Trophoblast cell (in vitro differentiated cells and primary cell): ENCODE results near the gene KLF16.

Source experiments
- DNase-seq, 2 donors: peaks; one replicate each; pipeline ENCODE4 v3.0.0-alpha.2; 2016
- H2AFZ ChIP-seq: 2 replicates; pipeline ENCODE4 v1.6.1; 2013; ENCODE audit warnings: low read length, moderate library complexity, mild to moderate bottlenecking; ENCODE audit not compliant: insufficient read depth, poor library complexity
- H2AK5ac ChIP-seq: 2 replicates; pipeline ENCODE4 v1.6.1; 2013; ENCODE audit warnings: mild to moderate bottlenecking, low read length
- H2BK120ac ChIP-seq: 2 replicates; pipeline ENCODE4 v1.6.1; 2013; ENCODE audit warnings: low read length, mild to moderate bottlenecking, moderate library complexity; ENCODE audit not compliant: insufficient read depth, poor library complexity
- H2BK12ac ChIP-seq: 2 replicates; pipeline ENCODE4 v1.6.1; 2013; ENCODE audit warnings: mild to moderate bottlenecking, low read length, moderate library complexity
- H2BK5ac ChIP-seq: 2 replicates; pipeline ENCODE4 v1.6.1; 2013; ENCODE audit warnings: low read length, low read depth, moderate library complexity, mild to moderate bottlenecking; ENCODE audit not compliant: poor library complexity
- H3K14ac ChIP-seq: 2 replicates; pipeline ENCODE4 v1.6.1; 2013; ENCODE audit warnings: mild to moderate bottlenecking, low read length
- H3K18ac ChIP-seq: 2 replicates; pipeline ENCODE4 v1.6.1; 2013; ENCODE audit warnings: mild to moderate bottlenecking, low read length
- H3K23ac ChIP-seq: 2 replicates; pipeline ENCODE4 v1.6.1; 2013; ENCODE audit warnings: low read length
- H3K27ac ChIP-seq: 2 replicates; pipeline ENCODE4 v1.5.1; 2013; ENCODE audit warnings: low read depth, mild to moderate bottlenecking, inconsistent platforms, low read length, moderate library complexity
- H3K27me3 ChIP-seq: 2 replicates; pipeline ENCODE4 v1.6.1; 2013; ENCODE audit warnings: inconsistent platforms, mild to moderate bottlenecking, low read length, moderate library complexity; ENCODE audit not compliant: insufficient read depth
- H3K36me3 ChIP-seq, 2 experiments: 1 replicate in 1 of 2; 2 replicates in 1 of 2; pipeline ENCODE4 v1.6.1; 2013; ENCODE audit warnings: low read length in 2 of 2, mild to moderate bottlenecking in 2 of 2, moderate library complexity in 1 of 2; ENCODE audit not compliant: insufficient read depth in 2 of 2, control insufficient read depth in 1 of 2
- H3K4ac ChIP-seq: 2 replicates; pipeline ENCODE4 v1.6.1; 2013; ENCODE audit warnings: low read depth, mild to moderate bottlenecking, low read length, moderate library complexity
- H3K4me1 ChIP-seq, 2 experiments: 1 replicate in 1 of 2; 2 replicates in 1 of 2; pipeline ENCODE4 v1.6.1; 2013; ENCODE audit warnings: low read length in 2 of 2, mild to moderate bottlenecking in 2 of 2, moderate library complexity in 1 of 2; ENCODE audit not compliant: insufficient read depth in 2 of 2, control insufficient read depth in 1 of 2
- H3K4me2 ChIP-seq: 2 replicates; pipeline ENCODE4 v1.6.1; 2013; ENCODE audit warnings: inconsistent platforms, mild to moderate bottlenecking, low read length, moderate library complexity
- H3K4me3 ChIP-seq: 2 replicates; pipeline ENCODE4 v1.5.1; 2013; ENCODE audit warnings: mild to moderate bottlenecking, low read depth, low read length, inconsistent platforms
- H3K79me1 ChIP-seq: one replicate; pipeline ENCODE4 v1.6.1; 2013; ENCODE audit warnings: low read length
- H3K79me2 ChIP-seq: 2 replicates; pipeline ENCODE4 v1.6.1; 2013; ENCODE audit warnings: low read length, mild to moderate bottlenecking; ENCODE audit not compliant: control insufficient read depth, insufficient read depth, poor library complexity
- H3K9ac ChIP-seq: 2 replicates; pipeline ENCODE4 v1.6.1; 2013; ENCODE audit warnings: mild to moderate bottlenecking, low read length
- H3K9me3 ChIP-seq: 2 replicates; pipeline ENCODE4 v1.6.1; 2013; ENCODE audit warnings: low read depth, mild to moderate bottlenecking, control low read depth, inconsistent platforms, low read length; ENCODE audit not compliant: insufficient read depth
- H4K12ac ChIP-seq: 2 replicates; pipeline ENCODE4 v1.6.1; 2013; ENCODE audit warnings: low read depth, mild to moderate bottlenecking, low read length, moderate library complexity
- H4K8ac ChIP-seq: 2 replicates; pipeline ENCODE4 v1.6.1; 2013; ENCODE audit warnings: low read depth, mild to moderate bottlenecking, low read length, moderate library complexity
- H4K91ac ChIP-seq: one replicate; pipeline ENCODE4 v1.6.1; 2013; ENCODE audit warnings: low read depth, mild to moderate bottlenecking, low read length, moderate library complexity
- WGBS: extraction: QIAGEN DNeasy Blood & Tissue Kit; methylation state at CpG from one replicate; pipeline ENCODE4 v1.1.7; 2013; ENCODE audit warnings: missing lambda C conversion rate; ENCODE audit not compliant: insufficient read length, insufficient coverage; ENCODE audit errors: extremely low coverage; 5-methylcytosine and 5-hydroxymethylcytosine counted together

KLF16 gene

DNA sequence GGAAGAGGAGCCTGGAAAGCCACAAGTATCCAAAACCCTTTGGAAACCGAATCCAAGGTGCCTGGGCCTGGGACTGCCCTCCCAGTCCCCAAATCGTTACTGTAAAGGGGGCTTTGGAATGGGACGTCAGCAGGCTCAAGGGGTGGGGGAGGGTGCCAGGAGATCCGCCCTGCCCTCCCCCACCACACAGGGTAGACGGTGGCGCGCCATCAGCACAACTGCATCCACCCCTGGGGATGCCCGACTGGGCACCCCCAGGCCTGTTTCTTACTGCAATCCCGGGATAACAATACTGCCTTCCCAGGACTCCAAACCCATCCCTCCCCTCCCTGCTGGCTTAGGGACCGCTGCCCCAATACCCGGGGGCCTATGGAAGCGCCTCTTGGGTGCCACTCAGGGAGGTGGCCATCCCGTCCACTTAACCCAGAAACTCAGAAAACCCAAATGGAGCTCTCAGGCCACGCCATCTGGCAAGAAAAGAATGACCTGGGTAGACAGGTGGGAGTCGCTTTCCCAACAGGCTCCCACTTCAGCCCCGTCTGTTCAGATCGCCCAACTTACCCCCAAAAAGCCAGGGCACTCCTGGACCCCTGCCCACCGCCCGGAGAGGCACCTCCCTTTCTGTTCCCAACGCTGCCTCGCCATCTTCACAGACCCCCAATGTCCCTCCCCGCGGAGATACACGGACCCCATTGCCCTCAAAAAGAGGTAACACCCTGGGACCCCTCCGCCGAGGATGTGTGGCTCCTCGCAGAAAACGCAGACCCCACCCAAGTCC lies 2.4 kb downstream of the KLF16 start:
- no peak overlapping the region for H3K4ac ChIP-seq
- H2AK5ac ChIP-seq = no peak overlapping the region
- peaks cover 12% of the 10 kb centered on the region for H3K79me1 ChIP-seq
- DNase-seq = no peak
- H3K27me3 ChIP-seq = peaks cover 10% of the 10 kb centered on the region
- H3K4me3 ChIP-seq = no peak overlapping the region
- H3K36me3 ChIP-seq = no peaks in the 10 kb centered on the region
- no peak overlapping the region for H3K23ac ChIP-seq
- H2BK120ac ChIP-seq = no peak overlapping the region
- no peak overlapping the region for H3K18ac ChIP-seq
- no peak overlapping the region for H4K12ac ChIP-seq
- H4K8ac ChIP-seq = no peak overlapping the region
- H3K4me2 ChIP-seq = peak overlapping the region; percentile 94
- no peak overlapping the region for H3K14ac ChIP-seq
- no peak overlapping the region for H3K27ac ChIP-seq
- no CpG with 5 or more reads among the region's 28 CpGs for WGBS
- no peak overlapping the region for H4K91ac ChIP-seq
- H2BK12ac ChIP-seq = no peak overlapping the region
- H3K4me1 ChIP-seq = peaks cover 28 to 31% of the 10 kb centered on the region in 2 experiments
- H2BK5ac ChIP-seq = no peak overlapping the region
- H3K9me3 ChIP-seq = no peaks in the 10 kb centered on the region
- no peak overlapping the region for H3K9ac ChIP-seq
- H2AFZ ChIP-seq = no peak overlapping the region
- H3K79me2 ChIP-seq = peaks cover 9% of the 10 kb centered on the region

GRCh38 chr19:1860042-1860775 lies 3.2 kb downstream of the KLF16 start:
- H3K79me1 ChIP-seq = peaks cover 12% of the 10 kb centered on the region
- H3K4me2 ChIP-seq = peak overlapping the region; percentile 13
- peak overlapping the region; percentile 28 for H2AFZ ChIP-seq
- no peaks in the 10 kb centered on the region for H3K36me3 ChIP-seq
- H4K12ac ChIP-seq = no peak overlapping the region
- peaks cover 9% of the 10 kb centered on the region for H3K79me2 ChIP-seq
- H3K4me1 ChIP-seq = peaks cover 32 to 37% of the 10 kb centered on the region in 2 experiments
- no CpG with 5 or more reads among the region's 32 CpGs for WGBS
- no peaks in the 10 kb centered on the region for H3K9me3 ChIP-seq
- no peak overlapping the region for H3K27ac ChIP-seq
- H4K91ac ChIP-seq = no peak overlapping the region
- no peak overlapping the region for H3K14ac ChIP-seq
- DNase-seq = peak; percentile 80 to 87
- no peak overlapping the region for H3K9ac ChIP-seq
- peaks cover 10% of the 10 kb centered on the region for H3K27me3 ChIP-seq
- H3K4ac ChIP-seq = peak overlapping the region; percentile 48
- H3K4me3 ChIP-seq = no peak overlapping the region
- no peak overlapping the region for H3K18ac ChIP-seq
- no peak overlapping the region for H2BK5ac ChIP-seq
- no peak overlapping the region for H2AK5ac ChIP-seq
- no peak overlapping the region for H4K8ac ChIP-seq
- H2BK120ac ChIP-seq = no peak overlapping the region
- H2BK12ac ChIP-seq = no peak overlapping the region
- H3K23ac ChIP-seq = no peak overlapping the region

- Histone ChIP-seq H2BK5ac (no peak overlapping the region), H3K4ac (no peak overlapping the region), H3K14ac (no peak overlapping the region), H3K79me1 (peaks cover 7% of the 10 kb centered on the region), H3K27me3 (peaks cover 10% of the 10 kb centered on the region), H3K18ac (no peak overlapping the region), H3K4me2 (no peak overlapping the region), H3K27ac (no peak overlapping the region), H3K4me1 (peaks cover 36 to 37% of the 10 kb centered on the region in 2 experiments), H3K79me2 (peaks cover 11% of the 10 kb centered on the region), H4K8ac (no peak overlapping the region), H2BK120ac (no peak overlapping the region), H3K9me3 (no peaks in the 10 kb centered on the region), H2AFZ (no peak overlapping the region), H3K4me3 (no peak overlapping the region), H2AK5ac (no peak overlapping the region), H3K36me3 (peaks cover 0 to under 1% of the 10 kb centered on the region in 2 experiments), H4K12ac (no peak overlapping the region), H3K23ac (no peak overlapping the region), H2BK12ac (no peak overlapping the region), H4K91ac (no peak overlapping the region), H3K9ac (no peak overlapping the region)
- no peak for DNase-seq
- WGBS = no CpG with 5 or more reads among the region's 18 CpGs
These were observed 4.0 kb downstream of the KLF16 start for GRCh38 chr19:1859331-1859781.

- no peak overlapping the region for H2BK12ac ChIP-seq
- peaks cover 6% of the 10 kb centered on the region for H3K79me1 ChIP-seq
- peaks cover 36 to 39% of the 10 kb centered on the region in 2 experiments for H3K4me1 ChIP-seq
- H3K79me2 ChIP-seq = peaks cover 9% of the 10 kb centered on the region
- H2BK120ac ChIP-seq = no peak overlapping the region
- H3K4me3 ChIP-seq = no peak overlapping the region
- H3K27ac ChIP-seq = no peak overlapping the region
- H3K9me3 ChIP-seq = no peaks in the 10 kb centered on the region
- no CpG with 5 or more reads among the region's 10 CpGs for WGBS
- no peak overlapping the region for H3K4me2 ChIP-seq
- H3K14ac ChIP-seq = no peak overlapping the region
- no peak overlapping the region for H2AFZ ChIP-seq
- peaks cover 0 to 3% of the 10 kb centered on the region in 2 experiments for H3K36me3 ChIP-seq
- H4K91ac ChIP-seq = no peak overlapping the region
- H2AK5ac ChIP-seq = no peak overlapping the region
- H2BK5ac ChIP-seq = no peak overlapping the region
- H3K27me3 ChIP-seq = peaks cover 10% of the 10 kb centered on the region
- no peak overlapping the region for H3K4ac ChIP-seq
- H3K9ac ChIP-seq = no peak overlapping the region
- H4K12ac ChIP-seq = no peak overlapping the region
- no peak for DNase-seq
- H3K18ac ChIP-seq = no peak overlapping the region
- H3K23ac ChIP-seq = no peak overlapping the region
- H4K8ac ChIP-seq = no peak overlapping the region
These were observed 4.8 kb downstream of the KLF16 start for GRCh38 chr19:1858412-1859081.
